Nephron progenitor cell (in vitro differentiated cells): ENCODE results near the gene TBC1D21.
A peak's percentile ranks its signal among the peaks of the same experiment; 100 is the strongest.

Experiments used
- DNase-seq: peaks from one replicate; pipeline ENCODE4 v3.0.0; 2021
- H3K27ac Mint-ChIP-seq: 2 replicates; pipeline ENCODE4 v1.8.0; 2021; ENCODE audit warnings: mild to moderate bottlenecking, moderate library complexity, mixed read lengths
- H3K27me3 Mint-ChIP-seq: 2 replicates; pipeline ENCODE4 v1.8.0; 2021; ENCODE audit warnings: mild to moderate bottlenecking, low read depth, mixed read lengths; ENCODE audit not compliant: poor library complexity
- H3K36me3 Mint-ChIP-seq: 2 replicates; pipeline ENCODE4 v1.8.0; 2021; ENCODE audit warnings: low read depth, mixed read lengths
- H3K4me1 Mint-ChIP-seq: 2 replicates; pipeline ENCODE4 v1.8.0; 2021; ENCODE audit warnings: mixed read lengths
- H3K4me3 Mint-ChIP-seq: 2 replicates; pipeline ENCODE4 v1.8.0; 2021; ENCODE audit warnings: mild to moderate bottlenecking, moderate library complexity, mixed read lengths
- H3K9me3 Mint-ChIP-seq: 2 replicates; pipeline ENCODE4 v1.8.0; 2021; ENCODE audit warnings: mild to moderate bottlenecking, moderate library complexity, mixed read lengths
- TF ChIP-seq, protein P1 (sequence below): fragments of 200-600 bp; sonication (generic); IDR thresholded peaks from 2 replicates; pipeline ENCODE4 v1.5.0; 2021; ENCODE audit warnings: antibody characterized with exemption

The TBC1D21 gene

DNA sequence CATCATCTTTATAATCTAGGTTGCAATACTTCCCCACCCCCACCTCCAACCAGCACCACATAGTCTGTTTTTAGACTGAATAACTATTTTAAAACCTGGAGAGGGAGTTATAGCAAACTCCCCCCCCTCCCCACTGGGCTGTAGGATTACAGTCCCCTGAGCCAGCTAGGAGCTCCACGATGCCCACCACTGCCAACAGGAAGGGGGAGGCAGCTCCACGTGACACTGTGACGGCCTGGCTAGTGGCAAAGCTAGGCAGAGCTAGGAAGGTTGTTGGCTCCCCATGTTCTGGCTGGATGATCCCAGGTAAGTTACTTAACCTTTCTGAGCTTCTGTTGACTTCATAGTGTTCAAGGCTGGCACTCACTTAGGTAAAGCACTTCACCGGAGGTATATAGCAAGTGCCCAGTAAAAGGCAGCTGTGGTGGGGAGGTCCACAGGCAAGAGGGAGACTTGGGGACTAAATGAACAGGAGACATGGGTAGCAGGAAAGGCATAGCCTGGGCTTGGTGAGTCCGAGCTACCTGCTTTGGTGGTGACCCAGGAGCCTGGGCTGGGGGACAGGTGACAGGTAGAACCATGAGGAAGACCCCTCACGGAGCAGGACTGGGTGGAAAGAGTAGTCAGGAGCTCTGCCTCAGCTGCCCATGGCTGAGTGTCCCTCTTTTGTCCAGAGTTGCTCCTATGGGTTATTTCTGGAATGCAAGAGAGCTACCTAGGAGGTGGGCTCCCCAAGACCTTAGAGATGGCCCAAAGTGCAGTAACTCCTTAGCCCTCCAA is 4.0 kb upstream of the TBC1D21 start:
- peaks cover 47% of the 10 kb centered on the region for H3K27me3 Mint-ChIP-seq
- no peaks in the 10 kb centered on the region for H3K36me3 Mint-ChIP-seq
- H3K4me1 Mint-ChIP-seq: peaks cover 26% of the 10 kb centered on the region
- TF ChIP-seq, protein P1, sequence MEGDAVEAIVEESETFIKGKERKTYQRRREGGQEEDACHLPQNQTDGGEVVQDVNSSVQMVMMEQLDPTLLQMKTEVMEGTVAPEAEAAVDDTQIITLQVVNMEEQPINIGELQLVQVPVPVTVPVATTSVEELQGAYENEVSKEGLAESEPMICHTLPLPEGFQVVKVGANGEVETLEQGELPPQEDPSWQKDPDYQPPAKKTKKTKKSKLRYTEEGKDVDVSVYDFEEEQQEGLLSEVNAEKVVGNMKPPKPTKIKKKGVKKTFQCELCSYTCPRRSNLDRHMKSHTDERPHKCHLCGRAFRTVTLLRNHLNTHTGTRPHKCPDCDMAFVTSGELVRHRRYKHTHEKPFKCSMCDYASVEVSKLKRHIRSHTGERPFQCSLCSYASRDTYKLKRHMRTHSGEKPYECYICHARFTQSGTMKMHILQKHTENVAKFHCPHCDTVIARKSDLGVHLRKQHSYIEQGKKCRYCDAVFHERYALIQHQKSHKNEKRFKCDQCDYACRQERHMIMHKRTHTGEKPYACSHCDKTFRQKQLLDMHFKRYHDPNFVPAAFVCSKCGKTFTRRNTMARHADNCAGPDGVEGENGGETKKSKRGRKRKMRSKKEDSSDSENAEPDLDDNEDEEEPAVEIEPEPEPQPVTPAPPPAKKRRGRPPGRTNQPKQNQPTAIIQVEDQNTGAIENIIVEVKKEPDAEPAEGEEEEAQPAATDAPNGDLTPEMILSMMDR: no peak
- H3K9me3 Mint-ChIP-seq: peaks cover 3% of the 10 kb centered on the region
- DNase-seq: no peak
- no peak overlapping the region for H3K27ac Mint-ChIP-seq
- H3K4me3 Mint-ChIP-seq: no peak overlapping the region

DNA sequence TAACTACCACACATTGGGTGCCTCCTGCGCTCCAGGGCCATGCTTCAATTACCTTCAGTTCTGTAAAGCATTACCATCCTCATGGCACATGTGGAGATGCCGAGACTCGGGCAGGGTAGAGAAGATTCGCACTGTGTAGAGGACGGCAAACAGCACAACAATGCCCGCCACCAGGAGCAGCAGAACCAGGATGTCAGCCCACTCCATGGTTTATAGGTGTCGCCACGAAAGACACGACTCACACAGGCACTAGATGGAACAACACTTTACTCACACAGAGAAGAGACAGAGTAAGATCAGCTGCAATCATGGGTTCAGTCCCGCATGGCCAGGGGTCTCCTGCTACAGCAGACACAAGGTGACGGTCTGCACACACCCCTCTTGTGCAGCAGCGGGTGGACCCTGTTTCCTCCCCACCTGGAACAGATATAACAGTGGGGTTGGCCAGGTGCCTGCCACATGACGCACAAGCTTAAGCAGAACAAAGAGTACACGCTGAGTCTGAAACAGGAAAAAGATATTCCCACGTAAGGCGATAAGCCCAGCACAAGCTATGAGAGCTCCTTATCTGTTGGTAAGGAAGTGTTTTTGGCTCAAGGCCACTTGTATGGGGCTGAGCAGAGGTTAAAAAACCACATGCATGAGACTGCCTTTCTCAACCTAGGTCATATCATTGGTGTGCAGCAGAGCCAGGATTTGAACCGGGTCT is 2.5 kb upstream of the TBC1D21 start:
- H3K27me3 Mint-ChIP-seq: peaks cover 49% of the 10 kb centered on the region

DNA sequence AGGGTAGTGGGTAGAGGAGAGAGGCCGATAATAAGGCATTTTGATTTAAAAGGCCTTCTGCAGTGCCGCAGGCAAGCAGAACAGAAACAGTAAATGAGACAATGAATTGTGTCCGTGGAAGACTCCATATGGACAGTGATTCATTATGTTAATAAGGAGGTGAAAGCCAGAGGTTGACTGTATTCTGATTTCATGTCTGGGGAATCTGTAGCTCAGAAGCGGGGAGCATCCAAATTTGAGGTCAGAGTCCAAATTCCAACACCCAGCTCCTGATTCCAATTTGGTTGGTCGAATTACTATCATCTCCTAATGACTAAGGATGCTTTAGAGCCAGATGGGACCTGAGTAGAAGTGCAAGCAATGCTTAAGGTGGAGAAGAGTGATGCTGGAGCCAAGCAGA is 1.0 kb upstream of the TBC1D21 start:
- Mint-ChIP-seq H3K4me1 (peaks cover 8% of the 10 kb centered on the region), H3K36me3 (no peaks in the 10 kb centered on the region), H3K27me3 (peaks cover 45% of the 10 kb centered on the region), H3K27ac (no peak overlapping the region), H3K4me3 (no peak overlapping the region), H3K9me3 (no peaks in the 10 kb centered on the region)
- DNase-seq: no peak
- TF ChIP-seq, protein P1: no peak

More for the DNA sequence above, 2.5 kb upstream of the TBC1D21 start:
- TF ChIP-seq, protein P1: no peak
- Mint-ChIP-seq H3K27ac (no peak overlapping the region), H3K4me1 (peaks cover 23% of the 10 kb centered on the region), H3K9me3 (no peaks in the 10 kb centered on the region), H3K36me3 (no peaks in the 10 kb centered on the region), H3K4me3 (no peak overlapping the region)
- DNase-seq: no peak

DNA sequence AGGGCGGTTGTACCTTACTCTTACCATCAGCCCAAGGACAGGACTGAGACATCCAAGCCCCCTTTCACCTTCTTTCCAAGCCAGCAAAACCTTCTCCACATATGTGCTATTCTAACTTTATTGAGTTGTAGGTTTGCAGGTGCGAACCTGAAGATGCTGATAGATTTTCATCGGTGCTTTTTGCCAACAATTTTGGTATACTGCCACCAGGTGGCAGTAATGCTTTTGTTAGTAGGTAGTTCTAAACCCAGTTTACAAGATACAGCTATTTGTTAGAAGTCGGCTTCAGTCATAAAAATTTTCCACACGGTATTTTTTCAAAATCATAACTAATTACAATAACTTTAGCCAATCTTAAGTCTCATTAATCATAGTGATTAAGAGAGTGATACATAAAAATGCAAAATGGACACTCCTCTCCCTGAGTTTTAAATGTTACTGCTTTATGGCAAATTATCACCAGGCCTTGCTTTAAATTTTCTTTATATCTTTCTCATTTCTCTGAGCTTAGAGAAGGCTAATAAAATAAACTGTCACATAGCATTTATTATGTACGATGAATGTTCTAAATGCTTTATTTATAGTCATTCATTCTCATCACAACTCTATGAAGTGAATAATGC is 636 bp downstream of the TBC1D21 start:
- no peaks in the 10 kb centered on the region for H3K4me1 Mint-ChIP-seq
- H3K4me3 Mint-ChIP-seq: no peak overlapping the region
- no peaks in the 10 kb centered on the region for H3K9me3 Mint-ChIP-seq
- H3K36me3 Mint-ChIP-seq: no peaks in the 10 kb centered on the region
- TF ChIP-seq, protein P1: peak; percentile 78
- DNase-seq: peak; percentile 31
- H3K27ac Mint-ChIP-seq: no peak overlapping the region
- peaks cover 40% of the 10 kb centered on the region for H3K27me3 Mint-ChIP-seq

DNA sequence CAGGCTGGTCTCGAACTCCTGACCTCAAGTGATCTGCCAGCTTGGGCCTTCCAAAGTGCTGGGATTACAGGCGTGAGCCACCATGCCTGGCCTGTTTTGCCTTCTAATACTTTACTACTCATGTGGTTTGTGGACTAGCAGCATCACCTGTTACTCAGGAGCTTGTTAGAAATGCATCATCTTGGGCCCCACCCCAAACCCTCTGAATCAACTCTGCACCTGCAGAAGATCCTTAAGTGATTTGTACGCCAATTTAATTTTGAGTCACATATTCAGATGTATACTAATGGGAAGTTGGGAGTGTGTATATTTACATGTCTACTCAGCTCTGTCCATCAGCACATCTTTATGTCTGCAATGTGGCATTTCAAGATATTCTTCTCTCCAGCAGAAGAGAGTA is 6.1 kb downstream of the TBC1D21 start:
- Mint-ChIP-seq H3K4me3 (no peak overlapping the region), H3K27ac (no peak overlapping the region), H3K9me3 (no peaks in the 10 kb centered on the region), H3K36me3 (no peaks in the 10 kb centered on the region), H3K27me3 (peaks cover 36% of the 10 kb centered on the region), H3K4me1 (no peaks in the 10 kb centered on the region)
- TF ChIP-seq, protein P1: no peak
- no peak for DNase-seq
